ENCODE results near the gene SEPTIN10.
A peak's percentile ranks its signal among the peaks of the same experiment; 100 is the strongest.

SEPTIN10 gene

GRCh38 chr2:109613081-109613921 is 465 bp downstream of the SEPTIN10 start:
- Histone ChIP-seq H3K4me1 (ENCODE audit: insufficient read depth, poor library complexity, severe bottlenecking) (peaks cover 22% of the 10 kb centered on the region), H3K9me3 (ENCODE audit: severe bottlenecking) (no peaks in the 10 kb centered on the region), H3K4me3 (ENCODE audit: severe bottlenecking) (peak overlapping the region; percentile 76), H3K27ac (ENCODE audit: poor library complexity, severe bottlenecking) (peak overlapping the region; percentile 91), H3K36me3 (ENCODE audit: low read depth) (peaks cover 18% of the 10 kb centered on the region), H3K27me3 (ENCODE audit: insufficient read depth, poor library complexity, severe bottlenecking) (no peaks in the 10 kb centered on the region)
- ATAC-seq (ENCODE audit: low read depth) (no peak; the same call in 2 of the 3 replicates), DNase-seq (ENCODE audit: low spot score) (no peak)
- TF ChIP-seq CTCF (IDR thresholded peaks at IDR 0.05; ENCODE audit: poor library complexity, severe bottlenecking) = no peak

- peak; percentile 28 for TF ChIP-seq CTCF (IDR thresholded peaks at IDR 0.05; ENCODE audit: poor library complexity, severe bottlenecking)
- DNase-seq (ENCODE audit: low spot score) (no peak), ATAC-seq (ENCODE audit: low read depth) (no peak)
- no peaks in the 10 kb centered on the region for H3K9me3 ChIP-seq (ENCODE audit: severe bottlenecking)
- H3K27ac ChIP-seq (ENCODE audit: poor library complexity, severe bottlenecking) = peak overlapping the region; percentile 91
- no peaks in the 10 kb centered on the region for H3K27me3 ChIP-seq (ENCODE audit: insufficient read depth, poor library complexity, severe bottlenecking)
- H3K4me1 ChIP-seq (ENCODE audit: insufficient read depth, poor library complexity, severe bottlenecking) = peaks cover 37% of the 10 kb centered on the region
- H3K36me3 ChIP-seq (ENCODE audit: low read depth) = peaks cover 4% of the 10 kb centered on the region; the same call in 1 of the 2 replicates
- peak overlapping the region; percentile 76 for H3K4me3 ChIP-seq (ENCODE audit: severe bottlenecking)
These were observed 2.2 kb downstream of the SEPTIN10 start for GRCh38 chr2:109611467-109612095.

GRCh38 chr2:109609352-109610024 is 4.3 kb downstream of the SEPTIN10 start:
- no peak for TF ChIP-seq CTCF (IDR thresholded peaks at IDR 0.05; ENCODE audit: poor library complexity, severe bottlenecking)
- no peak for ATAC-seq (ENCODE audit: low read depth)
- peak overlapping the region; percentile 3 for H3K4me3 ChIP-seq (ENCODE audit: severe bottlenecking)
- no peaks in the 10 kb centered on the region for H3K36me3 ChIP-seq (ENCODE audit: low read depth)
- no peaks in the 10 kb centered on the region for H3K9me3 ChIP-seq (ENCODE audit: severe bottlenecking)
- DNase-seq (ENCODE audit: low spot score) = no peak
- peaks cover 58% of the 10 kb centered on the region for H3K4me1 ChIP-seq (ENCODE audit: insufficient read depth, poor library complexity, severe bottlenecking)
- H3K27me3 ChIP-seq (ENCODE audit: insufficient read depth, poor library complexity, severe bottlenecking) = no peaks in the 10 kb centered on the region
- H3K27ac ChIP-seq (ENCODE audit: poor library complexity, severe bottlenecking) = peak overlapping the region; percentile 91

GRCh38 chr2:109607766-109608165 is 6.0 kb downstream of the SEPTIN10 start:
- H3K36me3 ChIP-seq (ENCODE audit: low read depth) = no peaks in the 10 kb centered on the region
- no peaks in the 10 kb centered on the region for H3K9me3 ChIP-seq (ENCODE audit: severe bottlenecking)
- peak overlapping the region; percentile 91 for H3K27ac ChIP-seq (ENCODE audit: poor library complexity, severe bottlenecking)
- no peak overlapping the region for H3K4me3 ChIP-seq (ENCODE audit: severe bottlenecking)
- ATAC-seq (ENCODE audit: low read depth) = peak; percentile 15; the same call in 1 of the 3 replicates
- no peak for TF ChIP-seq CTCF (IDR thresholded peaks at IDR 0.05; ENCODE audit: poor library complexity, severe bottlenecking)
- peaks cover 59% of the 10 kb centered on the region for H3K4me1 ChIP-seq (ENCODE audit: insufficient read depth, poor library complexity, severe bottlenecking)
- no peak for DNase-seq (ENCODE audit: low spot score)
- no peaks in the 10 kb centered on the region for H3K27me3 ChIP-seq (ENCODE audit: insufficient read depth, poor library complexity, severe bottlenecking)

All from RWPE2 (cell line).